VCaP (cell line): ENCODE data around the gene CSNK1G1.
A peak's percentile ranks its signal among the peaks of the same experiment; 100 is the strongest.

ENCODE experiments used
- H3K27ac ChIP-seq: fragments of 450-650 bp; 2 replicates; pipeline ENCODE4 v1.5.1; 2017
- CTCF ChIP-seq: fragments of 450-650 bp; conservative IDR thresholded peaks from 2 replicates; pipeline ENCODE4 v1.5.1; 2017; ENCODE audit warnings: mild to moderate bottlenecking, moderate library complexity

The CSNK1G1 gene

GRCh38 chr15:64288999-64289398 is 67.0 kb downstream of the CSNK1G1 start:
- H3K27ac ChIP-seq, result peak overlapping the region; percentile 36; the same call in 1 of the 2 replicates
- no peak for TF ChIP-seq CTCF

GRCh38 chr15:64288577-64288976 is 67.4 kb downstream of the CSNK1G1 start:
- no peak for TF ChIP-seq CTCF
- peak overlapping the region; percentile 36; the same call in 1 of the 2 replicates for H3K27ac ChIP-seq

GRCh38 chr15:64287953-64288352 is 68.0 kb downstream of the CSNK1G1 start:
- TF ChIP-seq CTCF, result no peak

GRCh38 chr15:64286473-64286872 is 69.5 kb downstream of the CSNK1G1 start:
- no peak for TF ChIP-seq CTCF

More at GRCh38 chr15:64287953-64288352, 68.0 kb downstream of the CSNK1G1 start:
- H3K27ac ChIP-seq, result no peak overlapping the region

GRCh38 chr15:64285871-64286270 is 70.1 kb downstream of the CSNK1G1 start:
- H3K27ac ChIP-seq, result no peak overlapping the region
- no peak for TF ChIP-seq CTCF

More at GRCh38 chr15:64286473-64286872, 69.5 kb downstream of the CSNK1G1 start:
- H3K27ac ChIP-seq, result no peak overlapping the region

- no peak for TF ChIP-seq CTCF
Measured at GRCh38 chr15:64285150-64285549, 70.8 kb downstream of the CSNK1G1 start.

GRCh38 chr15:64284042-64284441 is 71.9 kb downstream of the CSNK1G1 start:
- H3K27ac ChIP-seq, result no peak overlapping the region
- no peak for TF ChIP-seq CTCF

More at GRCh38 chr15:64285150-64285549, 70.8 kb downstream of the CSNK1G1 start:
- no peak overlapping the region for H3K27ac ChIP-seq
